HuH-7 (cell line): ENCODE data around the gene RPL22L1.
"Not testable (repeated sequence)": the region's sequence is repeated elsewhere in the genome, so short reads cannot be mapped to it uniquely, and the experiment has no call there.

Source experiments
- DNase-seq: peaks from one replicate; pipeline ENCODE4 v3.0.0; 2011; ENCODE audit warnings: low spot score

RPL22L1 gene

DNA sequence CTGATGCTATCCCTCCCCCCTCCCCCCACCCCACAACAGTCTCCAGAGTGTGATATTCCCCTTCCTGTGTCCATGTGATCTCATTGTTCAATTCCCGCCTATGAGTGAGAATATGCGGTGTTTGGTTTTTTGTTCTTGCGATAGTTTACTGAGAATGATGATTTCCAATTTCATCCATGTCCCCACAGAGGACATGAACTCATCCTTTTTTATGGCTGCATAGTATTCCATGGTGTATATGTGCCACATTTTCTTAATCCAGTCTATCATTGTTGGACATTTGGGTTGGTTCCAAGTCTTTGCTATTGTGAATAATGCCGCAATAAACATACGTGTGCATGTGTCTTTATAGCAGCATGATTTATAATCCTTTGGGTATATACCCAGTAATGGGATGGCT, 8.7 kb upstream of the RPL22L1 start:
- DNase-seq = not testable (repeated sequence)

DNA sequence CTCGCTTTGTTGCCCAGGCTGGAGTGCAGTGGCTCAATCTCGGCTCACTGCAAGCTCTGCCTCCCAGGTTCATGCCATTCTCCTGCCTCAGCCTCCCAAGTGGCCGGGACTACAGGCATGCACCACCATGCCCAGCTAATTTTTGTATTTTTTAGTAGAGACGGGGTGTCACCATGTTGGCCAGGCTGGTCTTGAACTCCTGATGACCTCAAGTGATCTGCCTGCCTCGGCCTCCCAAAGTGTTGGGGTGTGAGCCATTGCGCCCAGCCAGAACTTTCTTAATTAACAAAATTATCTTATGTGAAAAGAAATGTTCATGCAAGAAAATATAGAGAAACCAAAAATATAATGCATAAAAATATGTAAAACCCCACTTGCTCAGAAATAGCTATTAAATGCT, 7.3 kb upstream of the RPL22L1 start:
- not testable (repeated sequence) for DNase-seq

DNA sequence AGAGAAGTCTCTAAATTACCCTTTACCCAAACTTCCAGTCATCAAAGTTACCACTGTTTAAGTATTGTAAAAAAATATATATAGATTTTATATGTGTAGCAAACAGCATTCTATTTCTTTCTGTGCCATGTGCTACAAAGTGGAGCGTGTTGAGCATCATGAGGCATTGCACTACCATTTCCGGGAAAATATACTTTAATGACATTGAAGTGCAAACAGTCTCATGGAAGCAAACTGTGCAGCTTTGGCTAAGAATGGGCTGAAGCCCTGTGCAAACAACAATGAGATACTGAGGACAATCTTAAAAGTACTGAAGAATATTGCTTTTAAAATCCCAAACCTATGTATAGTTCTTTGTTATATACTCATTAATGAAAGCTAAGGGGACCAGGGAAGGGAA, 6.5 kb upstream of the RPL22L1 start:
- no peak for DNase-seq

DNA sequence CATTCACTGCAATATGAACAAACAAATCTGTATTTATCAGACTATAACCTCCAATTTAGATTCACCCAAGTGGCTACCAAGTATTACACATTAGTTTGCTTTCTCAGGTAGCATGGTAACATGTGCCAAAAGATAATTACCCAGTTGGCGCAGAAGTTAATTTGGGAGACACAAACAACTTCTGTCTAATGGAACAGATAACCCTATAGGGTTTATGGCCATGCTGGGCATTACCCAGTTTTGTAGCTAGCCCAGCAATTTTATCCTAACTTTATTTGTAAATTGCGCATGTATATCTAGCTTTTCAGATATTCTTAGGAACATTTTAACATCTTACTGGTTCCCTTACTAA, 780 bp downstream of the RPL22L1 start:
- DNase-seq = no peak

DNA sequence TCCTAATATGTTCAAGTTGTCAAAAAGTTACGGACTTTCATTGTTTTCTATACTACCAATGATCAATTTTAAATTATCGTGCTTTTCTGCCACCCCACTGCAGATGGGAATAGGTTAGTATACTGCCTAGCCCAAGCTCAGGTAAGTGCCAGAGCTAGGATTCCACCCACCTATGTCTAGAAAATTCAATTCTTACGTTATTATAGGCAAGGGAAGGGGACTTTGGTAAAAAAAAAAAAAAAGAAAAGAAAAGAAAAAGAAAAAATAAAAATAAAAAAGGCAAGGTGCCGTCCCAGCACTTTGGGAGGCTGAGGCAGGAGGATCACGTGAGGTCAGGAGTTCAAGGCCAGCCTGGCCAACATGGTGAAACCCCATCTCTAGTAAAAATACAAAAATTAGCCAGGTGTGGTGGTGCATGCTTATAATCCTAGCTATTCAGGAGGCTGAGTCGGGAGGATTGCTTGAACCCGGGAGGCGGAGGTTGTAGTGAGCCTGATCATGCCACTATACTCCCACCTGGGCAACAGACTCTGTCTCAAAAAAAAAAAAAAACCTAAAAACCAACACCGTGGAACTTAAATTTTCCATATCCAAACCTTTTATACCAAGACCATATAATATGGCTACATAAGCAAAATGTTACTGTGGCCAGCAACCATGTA, 1.3 kb downstream of the RPL22L1 start:
- DNase-seq = no peak

DNA sequence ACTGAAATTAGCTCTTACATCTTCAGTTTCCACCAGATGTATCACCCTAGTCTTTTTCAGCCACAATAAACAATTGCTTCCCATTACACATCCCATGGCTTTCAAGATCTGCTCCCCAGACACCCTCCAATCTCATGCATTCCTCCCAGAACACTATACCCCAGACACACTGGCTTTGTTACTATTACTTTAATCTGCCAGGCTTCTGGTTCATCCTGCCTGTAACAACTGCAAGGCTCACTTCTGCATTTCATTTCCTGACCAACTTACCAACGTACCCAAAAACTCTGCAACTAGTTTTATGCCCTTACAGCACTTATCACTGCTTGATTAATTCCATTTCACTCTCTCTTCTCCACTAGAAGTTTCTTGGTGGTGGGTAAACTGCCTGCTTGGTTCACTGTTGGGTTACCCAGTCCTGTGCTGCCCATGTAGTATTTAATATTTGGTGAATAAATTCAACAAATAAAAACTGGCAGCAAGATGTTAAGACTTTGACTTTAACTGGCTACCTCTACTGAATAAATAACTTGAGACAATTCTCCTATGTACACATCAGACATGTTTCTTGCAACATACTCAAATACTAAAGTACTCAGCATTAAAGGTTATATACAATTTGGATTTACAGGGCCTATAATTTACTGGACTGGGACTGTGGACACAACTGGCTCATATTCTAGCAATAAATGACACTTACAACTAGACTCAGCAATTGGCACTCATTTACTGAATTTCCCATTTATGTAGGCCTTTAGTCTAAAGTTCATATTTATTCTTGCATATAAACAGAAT, 2.7 kb downstream of the RPL22L1 start:
- no peak for DNase-seq

DNA sequence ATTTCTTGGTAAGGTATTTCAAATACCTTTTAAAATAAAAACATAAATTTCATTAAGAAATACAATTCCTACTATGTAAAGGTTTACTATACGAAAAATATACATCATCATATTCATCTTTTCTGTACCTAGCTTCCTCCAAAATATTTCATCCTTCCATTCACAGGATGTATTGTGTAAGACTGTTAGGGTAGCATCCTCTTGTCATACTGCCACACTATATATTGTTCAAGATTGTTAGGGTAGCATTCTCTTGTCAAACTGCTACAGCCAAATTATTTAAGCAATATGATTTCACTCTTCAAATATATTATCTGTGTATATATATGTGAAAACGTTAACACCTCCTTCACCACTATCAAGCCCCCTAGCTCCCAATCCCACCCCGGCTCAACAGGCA, 3.5 kb downstream of the RPL22L1 start:
- DNase-seq = no peak

DNA sequence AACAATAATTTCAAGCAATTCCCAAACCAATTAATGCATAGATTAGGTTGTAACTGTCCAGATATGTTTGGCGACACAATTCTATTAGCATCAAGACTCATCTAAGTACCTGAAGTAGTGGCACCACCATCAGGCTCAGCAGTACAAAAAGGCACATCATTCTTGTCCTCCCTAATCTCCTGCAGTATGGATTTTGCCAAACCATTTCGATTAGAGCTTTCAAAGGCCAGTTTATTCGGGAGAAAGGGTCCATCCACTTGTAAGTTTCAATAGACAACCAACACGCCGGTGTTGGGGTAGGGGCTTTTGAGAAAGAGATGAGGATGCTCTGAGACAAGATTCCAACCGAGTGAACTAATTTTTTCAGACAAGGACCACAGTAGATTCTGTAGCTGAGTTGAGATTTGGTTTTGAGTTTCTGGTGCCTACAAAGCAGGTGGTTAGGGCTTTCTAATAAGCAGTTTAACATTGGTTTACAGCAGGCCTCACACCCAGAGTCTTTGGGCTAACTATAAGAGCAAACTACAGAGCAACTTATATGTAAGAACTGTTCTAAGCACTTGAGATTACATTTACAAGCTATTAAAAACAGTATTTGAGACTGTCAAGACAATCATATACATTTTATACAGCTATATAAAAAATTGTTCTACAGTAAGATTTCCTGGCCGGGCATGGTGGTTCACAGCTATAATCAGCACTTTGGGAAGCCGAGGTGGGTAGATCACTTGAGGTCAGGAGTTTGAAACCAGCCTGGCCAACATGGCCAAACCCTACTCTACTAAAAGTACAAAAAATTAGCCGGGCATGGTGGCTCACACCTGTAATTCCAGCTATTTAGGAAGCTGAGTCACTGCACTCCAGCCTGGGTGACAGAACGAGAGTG, 4.5 kb downstream of the RPL22L1 start:
- DNase-seq = no peak

DNA sequence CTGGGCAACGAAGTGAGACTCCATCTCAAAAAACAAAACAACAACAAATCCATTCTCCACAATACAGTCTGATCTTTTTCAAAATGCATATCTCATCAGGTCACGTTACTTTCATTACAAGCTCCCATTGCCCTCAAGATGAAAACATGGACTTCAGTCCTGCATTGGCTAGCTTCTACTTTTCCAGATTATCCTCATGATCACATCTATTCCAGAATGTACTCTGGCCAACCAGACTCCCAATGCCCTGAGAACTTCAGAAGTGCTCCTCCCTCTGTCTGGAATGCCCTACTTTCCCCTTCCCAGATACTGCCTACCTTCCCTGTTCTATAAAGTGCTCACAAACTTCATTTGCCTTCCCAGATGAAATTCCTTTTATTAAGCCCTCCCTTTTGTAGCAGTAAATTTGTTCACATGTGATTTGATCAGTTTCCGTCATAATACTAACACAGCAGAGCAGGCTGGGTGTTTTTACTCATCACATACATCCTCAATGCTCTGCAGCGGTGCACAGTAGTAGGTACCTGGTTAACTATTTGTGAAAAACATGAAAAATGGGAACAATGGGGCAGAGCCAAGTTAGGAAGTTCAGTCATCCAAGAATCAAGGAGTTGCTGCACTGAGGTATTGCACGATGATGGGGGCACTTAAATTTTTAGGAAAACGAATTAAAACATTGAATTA, 5.3 kb downstream of the RPL22L1 start:
- no peak for DNase-seq

DNA sequence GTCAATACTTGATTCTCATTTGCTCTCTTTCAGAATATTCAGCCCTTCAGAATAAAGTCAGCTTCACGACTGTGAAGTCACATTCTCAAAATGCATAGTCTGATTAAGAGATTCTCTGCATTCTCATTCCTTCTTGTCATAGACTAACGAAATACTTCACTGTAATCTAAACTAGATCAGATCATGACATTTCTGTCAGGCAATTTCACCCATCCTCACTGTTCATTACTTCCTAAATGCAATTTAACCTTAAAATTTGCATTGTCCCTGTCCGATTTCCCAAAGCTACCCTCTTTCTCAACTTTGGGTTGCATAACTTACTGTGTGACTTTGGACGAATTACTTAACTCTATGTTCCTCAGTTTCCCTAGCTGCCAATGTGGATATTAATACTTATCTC, 6.2 kb downstream of the RPL22L1 start:
- DNase-seq = no peak

DNA sequence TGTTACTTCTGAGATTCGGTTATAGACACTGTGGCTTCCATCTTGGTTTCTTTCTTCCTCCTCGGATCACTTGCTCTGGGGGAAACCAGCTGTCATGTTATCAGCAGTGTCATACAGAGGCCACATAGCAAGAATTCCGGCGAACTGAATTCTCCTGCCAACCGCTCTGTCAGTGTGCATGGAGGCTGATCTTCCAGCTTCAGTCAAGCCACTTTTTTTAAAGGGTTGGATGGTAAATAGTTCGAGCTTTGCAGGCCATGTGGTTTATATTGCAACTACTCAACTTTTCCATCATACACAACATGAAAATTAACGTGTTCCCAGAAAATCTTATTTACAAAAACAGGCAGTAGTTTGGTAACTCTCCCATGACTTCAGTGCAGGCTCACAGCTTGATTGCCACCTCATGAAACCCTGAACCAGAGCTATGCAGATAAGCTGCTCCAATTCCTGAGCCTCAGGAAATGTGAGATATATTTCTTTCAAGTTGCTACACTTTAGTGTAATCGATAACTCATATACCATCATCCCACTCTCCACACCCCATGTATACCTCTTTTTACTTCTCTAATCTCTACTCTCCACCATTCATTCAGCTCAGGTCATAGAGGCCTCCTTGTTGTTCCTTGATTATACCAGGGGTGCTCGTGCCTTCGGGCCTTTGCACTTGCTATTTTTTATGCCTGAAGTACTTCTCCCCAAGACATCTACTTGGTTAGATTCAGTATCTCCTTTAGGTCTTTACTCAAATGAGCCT, 7.2 kb downstream of the RPL22L1 start:
- no peak for DNase-seq

DNA sequence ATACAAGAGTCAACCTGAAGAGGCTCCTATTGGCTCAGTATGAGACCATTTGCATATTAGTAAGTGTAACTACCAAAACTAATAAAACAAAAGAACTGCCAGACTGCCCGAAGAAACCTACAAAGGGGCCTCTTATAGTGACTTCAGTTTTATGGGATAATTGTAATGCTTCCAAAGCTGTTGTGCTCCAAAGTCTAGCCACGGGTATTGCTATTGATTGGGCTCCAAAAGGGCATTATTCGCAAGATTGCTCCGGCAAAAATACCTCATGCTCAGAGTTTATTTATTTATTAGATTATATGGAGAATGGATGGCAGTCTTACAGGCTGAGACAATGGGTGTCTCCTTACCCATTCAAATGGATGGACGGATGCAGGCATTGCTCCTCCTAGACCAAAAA, 11.4 kb downstream of the RPL22L1 start:
- DNase-seq = no peak

DNA sequence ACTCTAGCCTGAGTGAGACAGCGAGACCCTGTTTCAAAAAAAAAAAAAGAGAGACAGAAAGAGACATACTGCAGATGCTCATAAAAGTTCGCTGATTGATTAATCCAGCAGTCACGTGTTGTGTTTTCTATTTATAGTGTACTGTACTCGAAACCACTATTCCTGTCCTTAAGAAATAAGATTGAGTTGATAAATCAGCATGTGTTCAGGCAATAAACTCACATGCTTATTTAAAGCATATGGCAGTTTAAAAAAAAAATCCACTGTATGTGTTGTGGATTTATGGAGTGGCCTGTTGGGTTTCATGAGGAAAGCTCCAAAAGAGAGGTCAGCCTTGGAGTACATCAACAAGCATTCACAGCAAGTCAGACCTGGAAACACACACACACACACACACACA, 17.7 kb downstream of the RPL22L1 start:
- DNase-seq = no peak

DNA sequence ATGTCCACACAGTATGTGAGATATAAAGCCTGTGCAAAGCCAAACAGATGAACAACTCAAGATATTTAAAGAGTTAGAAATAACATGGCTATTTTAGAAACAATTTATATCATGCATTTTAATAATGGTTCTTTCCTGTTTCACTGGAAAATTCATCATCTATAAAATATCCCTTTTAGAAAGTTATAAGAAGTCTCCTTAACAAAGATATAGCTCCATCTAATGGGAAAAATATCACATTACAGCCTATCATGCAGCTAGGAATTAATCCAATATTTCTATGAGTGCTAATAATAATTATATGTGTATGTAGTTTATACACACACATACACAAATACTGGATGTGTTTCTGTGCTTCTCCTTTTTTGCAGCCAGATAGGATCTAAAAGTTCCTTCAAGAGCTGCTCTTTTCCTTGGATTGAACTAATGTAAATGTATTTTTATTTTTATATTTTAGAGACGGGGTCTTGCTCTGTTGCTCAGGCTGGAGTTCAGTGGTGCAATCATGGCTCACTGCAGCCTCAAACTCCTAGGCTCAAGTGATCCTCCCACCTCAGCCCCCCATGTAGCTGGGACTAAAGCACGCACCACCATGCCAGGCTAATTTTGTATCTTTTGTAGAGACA, 21.6 kb downstream of the RPL22L1 start:
- no peak for DNase-seq

DNA sequence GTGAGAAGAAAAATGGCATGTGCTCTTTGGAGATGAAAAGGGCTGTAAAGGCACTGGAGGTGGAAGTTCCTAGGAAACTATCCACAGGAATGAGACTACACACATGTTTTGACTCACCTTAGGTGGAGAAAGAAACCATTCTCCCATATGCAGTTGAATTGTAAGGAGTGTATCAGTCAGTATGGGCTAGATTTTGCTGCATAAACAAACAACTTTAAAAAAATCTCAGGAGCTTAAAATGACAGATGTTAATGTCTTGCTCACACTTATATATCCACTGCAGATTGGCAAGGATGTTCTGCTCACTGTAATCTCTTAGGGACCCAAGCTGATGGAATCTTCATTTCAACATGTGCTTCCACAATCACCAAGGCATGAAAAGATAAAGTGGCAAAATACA, 25.6 kb downstream of the RPL22L1 start:
- no peak for DNase-seq

DNA sequence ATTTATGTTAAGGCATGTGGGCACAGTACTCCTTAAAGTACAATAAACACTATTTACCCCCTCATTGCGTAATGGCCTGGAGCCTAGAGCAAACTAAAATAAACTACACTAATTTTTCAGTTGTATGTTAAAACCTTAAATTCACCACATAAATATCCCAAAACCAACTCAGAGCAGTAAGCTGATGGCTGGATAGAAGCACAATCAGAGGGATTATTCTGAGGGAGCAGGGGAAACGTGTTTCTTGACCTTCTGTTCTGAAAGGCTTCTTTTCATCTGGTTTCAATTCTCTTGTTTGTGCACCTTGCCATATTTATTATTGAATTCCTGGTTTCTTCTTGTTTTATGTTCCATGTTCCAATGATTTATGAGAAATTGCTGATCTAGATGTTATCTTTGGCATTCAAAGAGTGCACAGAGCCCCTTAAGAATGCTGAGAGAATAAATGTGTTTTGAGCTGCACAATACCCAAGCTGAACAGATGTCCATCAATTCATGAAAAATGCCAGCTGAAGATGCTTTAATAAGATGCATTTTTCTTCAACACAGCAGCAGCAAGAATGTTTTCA, 29.6 kb downstream of the RPL22L1 start:
- no peak for DNase-seq

DNA sequence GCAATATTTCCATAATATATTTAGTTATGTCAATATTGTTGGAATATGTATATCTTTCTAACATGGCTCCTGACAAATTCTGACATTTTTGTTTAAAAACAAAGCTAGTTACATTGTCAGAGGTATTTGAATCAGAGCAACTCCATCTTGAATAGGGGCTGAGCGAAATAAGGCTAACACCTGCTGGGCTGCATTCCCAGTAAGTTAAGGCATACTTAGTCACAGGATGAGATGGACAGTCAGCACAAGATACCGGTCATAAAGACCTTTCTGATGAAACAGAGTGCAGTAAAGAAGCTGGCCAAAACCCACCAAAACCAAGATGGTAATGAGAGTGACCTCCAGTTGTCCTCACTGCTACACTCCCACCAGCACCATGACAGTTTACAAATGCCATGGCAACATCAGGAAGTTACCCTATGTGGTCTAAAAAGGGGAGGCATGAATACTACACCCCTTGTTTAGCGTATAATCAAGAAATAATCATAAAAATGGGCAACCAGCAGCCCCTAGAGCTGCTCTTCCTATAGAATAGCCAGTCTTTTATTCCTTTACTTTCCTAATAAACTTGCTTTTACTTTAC, 30.4 kb downstream of the RPL22L1 start:
- DNase-seq = no peak

DNA sequence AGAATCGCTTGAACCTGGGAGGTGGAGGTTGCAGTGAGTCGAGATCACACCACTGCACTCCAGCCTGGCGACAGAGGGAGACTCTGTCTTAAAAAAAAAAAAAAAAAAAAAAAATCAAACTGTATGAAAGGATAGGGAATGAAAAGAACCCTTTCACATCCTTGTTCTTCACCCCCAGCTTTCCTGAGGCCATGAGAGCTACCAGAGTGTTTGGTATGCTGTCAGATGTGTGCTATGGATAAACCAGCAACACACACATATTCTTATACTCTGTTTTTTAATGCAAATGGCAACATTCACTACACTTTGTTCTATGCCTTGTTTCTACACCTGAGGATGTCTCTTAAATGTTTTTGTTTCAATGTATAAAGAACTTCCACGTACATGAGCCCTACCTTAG, 33.5 kb downstream of the RPL22L1 start:
- DNase-seq = no peak

DNA sequence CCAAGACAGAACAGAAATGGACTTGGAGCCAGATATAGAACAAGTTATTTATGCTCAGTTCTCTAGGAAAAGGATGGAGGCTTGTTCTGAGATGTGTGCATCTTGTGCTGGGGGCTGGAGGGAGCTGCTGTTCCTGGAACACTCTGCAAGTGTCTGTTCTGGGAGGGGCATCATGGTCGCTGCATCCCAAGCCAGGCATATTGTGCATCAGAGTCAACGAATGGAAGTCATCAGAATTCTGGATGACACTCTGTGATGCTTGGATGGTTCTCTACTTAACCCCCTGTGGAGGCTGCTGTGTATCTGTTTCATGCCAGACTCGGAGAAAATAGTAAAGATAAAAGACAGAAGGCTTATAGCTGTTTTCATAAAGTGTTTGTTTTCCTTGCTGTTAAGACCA, 34.7 kb downstream of the RPL22L1 start:
- no peak for DNase-seq

DNA sequence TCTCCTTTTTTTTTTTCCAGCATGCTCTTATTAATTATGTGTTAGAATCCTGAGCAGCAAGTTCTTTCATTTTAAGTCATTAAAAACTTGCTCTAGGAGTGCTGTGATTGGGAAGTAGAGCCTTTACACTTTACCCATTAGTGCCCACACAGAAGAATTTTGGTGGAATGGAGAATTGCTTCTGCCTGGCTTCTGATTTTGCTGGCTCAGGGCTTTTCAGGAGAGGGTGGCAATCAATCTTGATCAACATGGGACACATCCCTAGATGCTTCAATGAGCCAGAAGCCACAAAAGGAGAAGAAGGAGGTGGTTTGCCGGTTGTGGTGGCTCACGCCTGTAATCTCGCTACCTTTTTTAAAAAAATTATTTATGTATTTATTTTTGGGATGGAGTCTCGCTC, 39.4 kb downstream of the RPL22L1 start:
- no peak for DNase-seq
